Transverse colon (tissue), 4 donors: ENCODE data around the gene BPGM.

Experiments used
- CTCF ChIP-seq, 5 experiments: fragments of 200-600 bp in 3 of 5; fragments of 450-650 bp in 2 of 5; sonication (generic) in 3 of 5; IDR thresholded peaks; 1 replicate in 2 of 5; 2 replicates in 3 of 5; pipeline ENCODE4 v1.5.1; 2016 to 2017; ENCODE audit warnings: antibody characterized with exemption in 5 of 5, inconsistent platforms in 3 of 5, mild to moderate bottlenecking in 2 of 5, moderate library complexity in 1 of 5
- POLR2AphosphoS5 ChIP-seq, 3 donors: sonication (generic); formaldehyde crosslinking; IDR thresholded peaks; one replicate each; pipeline ENCODE4 v1.6.1; 2016; ENCODE audit warnings: antibody characterized with exemption in 3 of 3

GRCh38 chr7:134611611-134612151 is 35.0 kb upstream of the BPGM start:
- TF ChIP-seq CTCF (IDR thresholded peaks at IDR 0.05) (no peak), POLR2AphosphoS5 (IDR thresholded peaks at IDR 0.05) (no peak)
